ENCODE measurements around the gene PLXND1. TPM values are rescaled to one million over a fixed set of nuclear protein-coding genes. Genes with fewer than 3 reads are reported as not detected.

Gene PLXND1
- total RNA-seq, 1 experiment from 2014 or later, result 22.0 TPM

- no peaks in the 10 kb centered on the region for H3K27me3 Mint-ChIP-seq (ENCODE audit: unreplicated experiment)
- H3K36me3 Mint-ChIP-seq (ENCODE audit: insufficient read depth, unreplicated experiment), result no peaks in the 10 kb centered on the region
- no peak for TF ChIP-seq CTCF (IDR thresholded peaks at IDR 0.05; ENCODE audit: unreplicated experiment)
- no peak for DNase-seq
- no peaks in the 10 kb centered on the region for H3K9me3 Mint-ChIP-seq (ENCODE audit: low read depth, unreplicated experiment)
- H3K27ac Mint-ChIP-seq (ENCODE audit: unreplicated experiment), result no peak overlapping the region
- CTCF ChIA-PET, result no interaction called here
- H3K4me3 Mint-ChIP-seq (ENCODE audit: low read depth, unreplicated experiment), result no peak overlapping the region
- no peaks in the 10 kb centered on the region for H3K4me1 Mint-ChIP-seq (ENCODE audit: low read depth, unreplicated experiment)
- BruUV-seq (replicated peaks), result no TSS peak
- intact Hi-C loops (cut with micrococcal nuclease; ENCODE audit: unreplicated experiment), result no loop called here
These were observed 45.4 kb downstream of the PLXND1 start for GRCh38 chr3:129560911-129561594.

GRCh38 chr3:129560269-129560787 is 46.1 kb downstream of the PLXND1 start:
- H3K9me3 Mint-ChIP-seq (ENCODE audit: low read depth, unreplicated experiment), result no peaks in the 10 kb centered on the region
- no peak for DNase-seq
- no TSS peak for BruUV-seq (replicated peaks)
- intact Hi-C loops (cut with micrococcal nuclease; ENCODE audit: unreplicated experiment), result no loop called here
- no peaks in the 10 kb centered on the region for H3K36me3 Mint-ChIP-seq (ENCODE audit: insufficient read depth, unreplicated experiment)
- H3K4me1 Mint-ChIP-seq (ENCODE audit: low read depth, unreplicated experiment), result no peaks in the 10 kb centered on the region
- no peak overlapping the region for H3K27ac Mint-ChIP-seq (ENCODE audit: unreplicated experiment)
- TF ChIP-seq CTCF (IDR thresholded peaks at IDR 0.05; ENCODE audit: unreplicated experiment), result no peak
- CTCF ChIA-PET, result no interaction called here
- H3K27me3 Mint-ChIP-seq (ENCODE audit: unreplicated experiment), result no peaks in the 10 kb centered on the region
- no peak overlapping the region for H3K4me3 Mint-ChIP-seq (ENCODE audit: low read depth, unreplicated experiment)

- CTCF ChIA-PET, result no interaction called here
- no peak overlapping the region for H3K27ac Mint-ChIP-seq (ENCODE audit: unreplicated experiment)
- TF ChIP-seq CTCF (IDR thresholded peaks at IDR 0.05; ENCODE audit: unreplicated experiment), result no peak
- H3K4me3 Mint-ChIP-seq (ENCODE audit: low read depth, unreplicated experiment), result no peak overlapping the region
- no TSS peak for BruUV-seq (replicated peaks)
- H3K4me1 Mint-ChIP-seq (ENCODE audit: low read depth, unreplicated experiment), result no peaks in the 10 kb centered on the region
- H3K36me3 Mint-ChIP-seq (ENCODE audit: insufficient read depth, unreplicated experiment), result no peaks in the 10 kb centered on the region
- peaks cover 3% of the 10 kb centered on the region for H3K27me3 Mint-ChIP-seq (ENCODE audit: unreplicated experiment)
- intact Hi-C loops (cut with micrococcal nuclease; ENCODE audit: unreplicated experiment), result no loop called here
- H3K9me3 Mint-ChIP-seq (ENCODE audit: low read depth, unreplicated experiment), result no peaks in the 10 kb centered on the region
- DNase-seq, result no peak
These were observed 46.9 kb downstream of the PLXND1 start for GRCh38 chr3:129559565-129560079.

GRCh38 chr3:129558772-129559564 is 47.5 kb downstream of the PLXND1 start:
- Mint-ChIP-seq H3K27ac (ENCODE audit: unreplicated experiment) (no peak overlapping the region), H3K4me1 (ENCODE audit: low read depth, unreplicated experiment) (no peaks in the 10 kb centered on the region), H3K27me3 (ENCODE audit: unreplicated experiment) (peaks cover 9% of the 10 kb centered on the region), H3K4me3 (ENCODE audit: low read depth, unreplicated experiment) (no peak overlapping the region), H3K9me3 (ENCODE audit: low read depth, unreplicated experiment) (no peaks in the 10 kb centered on the region), H3K36me3 (ENCODE audit: insufficient read depth, unreplicated experiment) (no peaks in the 10 kb centered on the region)
- TF ChIP-seq CTCF (IDR thresholded peaks at IDR 0.05; ENCODE audit: unreplicated experiment), result no peak
- no peak for DNase-seq
- CTCF ChIA-PET, result interaction anchor here (0.6 kb wide), 2 partner anchors 12 to 48 kb away, joined by 3 to 7 read pairs; no protein-coding TSS in a partner anchor
- intact Hi-C loops (cut with micrococcal nuclease; ENCODE audit: unreplicated experiment), result no loop called here
- no TSS peak for BruUV-seq (replicated peaks)

Measured in Calu3 (cell line).